ENCODE results near the gene THRA. TPM values are rescaled to one million over a fixed set of nuclear protein-coding genes. Genes with fewer than 3 reads are reported as not detected.

THRA gene
- total and polyA plus RNA-seq, 9 of the 15 experiments (the other 6 are each of a cell fraction or from before 2014, with no cell fraction given), result 0.34 to 23.4 (median 12.7) TPM

DNA sequence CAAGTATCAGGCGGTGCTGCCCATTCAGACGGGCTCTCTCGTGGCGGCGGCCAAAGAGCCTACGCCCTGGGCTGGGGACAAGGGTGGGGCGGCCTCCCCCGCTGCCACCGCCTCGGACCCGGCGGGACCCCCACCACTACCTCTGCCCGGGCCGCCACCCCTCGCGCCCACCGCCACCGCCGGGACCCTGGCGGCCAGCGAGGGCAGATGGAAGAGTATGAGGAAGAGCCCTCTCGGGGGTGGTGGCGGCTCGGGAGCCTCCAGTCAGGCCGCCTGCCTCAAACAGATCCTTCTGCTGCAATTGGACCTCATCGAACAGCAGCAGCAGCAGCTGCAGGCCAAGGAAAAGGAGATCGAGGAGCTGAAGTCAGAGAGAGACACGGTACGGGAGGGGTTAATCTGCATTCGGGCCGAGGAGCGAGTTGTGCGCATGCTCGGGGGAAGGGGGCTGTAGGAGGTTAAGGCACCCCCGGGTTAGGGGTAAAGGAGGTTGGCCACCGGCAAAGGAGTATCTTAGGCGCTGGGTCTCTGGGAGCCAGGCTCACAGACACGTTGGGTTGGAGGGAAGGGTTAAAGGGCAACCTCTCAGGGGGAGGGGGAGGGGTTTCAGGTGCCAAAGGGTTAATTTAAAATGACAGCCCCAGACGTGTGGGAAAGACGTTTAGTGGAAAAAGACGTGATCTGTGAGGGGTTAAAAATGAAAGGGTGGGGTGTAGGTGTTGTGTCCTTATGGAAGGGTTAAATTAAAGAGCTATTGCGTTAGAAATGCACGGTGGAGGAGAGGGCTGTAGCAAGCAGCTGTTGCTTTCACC lies 60.4 kb downstream of the THRA start (continued):
- TF ChIP-seq, protein P1, sequence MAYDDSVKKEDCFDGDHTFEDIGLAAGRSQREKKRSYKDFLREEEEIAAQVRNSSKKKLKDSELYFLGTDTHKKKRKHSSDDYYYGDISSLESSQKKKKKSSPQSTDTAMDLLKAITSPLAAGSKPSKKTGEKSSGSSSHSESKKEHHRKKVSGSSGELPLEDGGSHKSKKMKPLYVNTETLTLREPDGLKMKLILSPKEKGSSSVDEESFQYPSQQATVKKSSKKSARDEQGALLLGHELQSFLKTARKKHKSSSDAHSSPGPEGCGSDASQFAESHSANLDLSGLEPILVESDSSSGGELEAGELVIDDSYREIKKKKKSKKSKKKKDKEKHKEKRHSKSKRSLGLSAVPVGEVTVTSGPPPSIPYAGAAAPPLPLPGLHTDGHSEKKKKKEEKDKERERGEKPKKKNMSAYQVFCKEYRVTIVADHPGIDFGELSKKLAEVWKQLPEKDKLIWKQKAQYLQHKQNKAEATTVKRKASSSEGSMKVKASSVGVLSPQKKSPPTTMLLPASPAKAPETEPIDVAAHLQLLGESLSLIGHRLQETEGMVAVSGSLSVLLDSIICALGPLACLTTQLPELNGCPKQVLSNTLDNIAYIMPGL (CRISPR knock-in tag; IDR thresholded peaks at IDR 0.05), result no peak
- TF ChIP-seq, protein P2, sequence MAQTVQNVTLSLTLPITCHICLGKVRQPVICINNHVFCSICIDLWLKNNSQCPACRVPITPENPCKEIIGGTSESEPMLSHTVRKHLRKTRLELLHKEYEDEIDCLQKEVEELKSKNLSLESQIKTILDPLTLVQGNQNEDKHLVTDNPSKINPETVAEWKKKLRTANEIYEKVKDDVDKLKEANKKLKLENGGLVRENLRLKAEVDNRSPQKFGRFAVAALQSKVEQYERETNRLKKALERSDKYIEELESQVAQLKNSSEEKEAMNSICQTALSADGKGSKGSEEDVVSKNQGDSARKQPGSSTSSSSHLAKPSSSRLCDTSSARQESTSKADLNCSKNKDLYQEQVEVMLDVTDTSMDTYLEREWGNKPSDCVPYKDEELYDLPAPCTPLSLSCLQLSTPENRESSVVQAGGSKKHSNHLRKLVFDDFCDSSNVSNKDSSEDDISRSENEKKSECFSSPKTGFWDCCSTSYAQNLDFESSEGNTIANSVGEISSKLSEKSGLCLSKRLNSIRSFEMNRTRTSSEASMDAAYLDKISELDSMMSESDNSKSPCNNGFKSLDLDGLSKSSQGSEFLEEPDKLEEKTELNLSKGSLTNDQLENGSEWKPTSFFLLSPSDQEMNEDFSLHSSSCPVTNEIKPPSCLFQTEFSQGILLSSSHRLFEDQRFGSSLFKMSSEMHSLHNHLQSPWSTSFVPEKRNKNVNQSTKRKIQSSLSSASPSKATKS (CRISPR knock-in tag; IDR thresholded peaks at IDR 0.05), result no peak
- peak; percentile 93 for TF ChIP-seq NR2C1 (IDR thresholded peaks at IDR 0.05)
- peak; percentile 91 for TF ChIP-seq NR2C1 (tag; IDR thresholded peaks at IDR 0.05)
- TF ChIP-seq, protein P3, sequence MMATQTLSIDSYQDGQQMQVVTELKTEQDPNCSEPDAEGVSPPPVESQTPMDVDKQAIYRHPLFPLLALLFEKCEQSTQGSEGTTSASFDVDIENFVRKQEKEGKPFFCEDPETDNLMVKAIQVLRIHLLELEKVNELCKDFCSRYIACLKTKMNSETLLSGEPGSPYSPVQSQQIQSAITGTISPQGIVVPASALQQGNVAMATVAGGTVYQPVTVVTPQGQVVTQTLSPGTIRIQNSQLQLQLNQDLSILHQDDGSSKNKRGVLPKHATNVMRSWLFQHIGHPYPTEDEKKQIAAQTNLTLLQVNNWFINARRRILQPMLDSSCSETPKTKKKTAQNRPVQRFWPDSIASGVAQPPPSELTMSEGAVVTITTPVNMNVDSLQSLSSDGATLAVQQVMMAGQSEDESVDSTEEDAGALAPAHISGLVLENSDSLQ (IDR thresholded peaks at IDR 0.05), result no peak
- TF ChIP-seq BRD9 (IDR thresholded peaks at IDR 0.05; ENCODE audit: low read depth, partially characterized antibody), result peak; percentile 45
- TF ChIP-seq C11orf30 (IDR thresholded peaks at IDR 0.05; ENCODE audit: low read depth), result no peak
- no peak for TF ChIP-seq PURB (CRISPR knock-in tag; IDR thresholded peaks at IDR 0.05; ENCODE audit: low read depth)
- TF ChIP-seq KLF10 (CRISPR knock-in tag; IDR thresholded peaks at IDR 0.05), result no peak
- peak; percentile 20; the same call in 1 of the 2 replicates for TF ChIP-seq CXXC5 (CRISPR knock-in tag; IDR thresholded peaks at IDR 0.05)
- no peak for TF ChIP-seq ZNF584 (CRISPR knock-in tag; IDR thresholded peaks at IDR 0.05; ENCODE audit: low read depth)
- TF ChIP-seq THAP12 (CRISPR knock-in tag; IDR thresholded peaks at IDR 0.05), result 0 out of 2 replicates have a peak, but pooled peaks have one; percentile 3
- no peak for TF ChIP-seq PYGO2 (tag; IDR thresholded peaks at IDR 0.05)
- no peak for TF ChIP-seq FOS (IDR thresholded peaks at IDR 0.05; ENCODE audit: extremely low read depth, insufficient read length)
- TF ChIP-seq ZFP91 (CRISPR knock-in tag; IDR thresholded peaks at IDR 0.05), result peak; percentile 93
- no peak for TF ChIP-seq NCOA2 (IDR thresholded peaks at IDR 0.05; ENCODE audit: partially characterized antibody in 2 of 2)
- peak; percentile 100 for TF ChIP-seq ZNF444 (CRISPR knock-in tag; IDR thresholded peaks at IDR 0.05)
- TF ChIP-seq MCM2 (IDR thresholded peaks at IDR 0.05; ENCODE audit: low read depth), result no peak
- TF ChIP-seq ZFP36 (IDR thresholded peaks at IDR 0.05; ENCODE audit: low read depth, low read length, partially characterized antibody), result no peak

All from K562 (cell line).